ENCODE results near the gene SPC24. TPM values are rescaled to one million over a fixed set of nuclear protein-coding genes. Genes with fewer than 3 reads are reported as not detected.

The SPC24 gene
- total and polyA plus RNA-seq, 9 of the 15 experiments (the other 6 are each of a cell fraction or from before 2014, with no cell fraction given): 18.2 to 154 (median 60.9) TPM

DNA sequence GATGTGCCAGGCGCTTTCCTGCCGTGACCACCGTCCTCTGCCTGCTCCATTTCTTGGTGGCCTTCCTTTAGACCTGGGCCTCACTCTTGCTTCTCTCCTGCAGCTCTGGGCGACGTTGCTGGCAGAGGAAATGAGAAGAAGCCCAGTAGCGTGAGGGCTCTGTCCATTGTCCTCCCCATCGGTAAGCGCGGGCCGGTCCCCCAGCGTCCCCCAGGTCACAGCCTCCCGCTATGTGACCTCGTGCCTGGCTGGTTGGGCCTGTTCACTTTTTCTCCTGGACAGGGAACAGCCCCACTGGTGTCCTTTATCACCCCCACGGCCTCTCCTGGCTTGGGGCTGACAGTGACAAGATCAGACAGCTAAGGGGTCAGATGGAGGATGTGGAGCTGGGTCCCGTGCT, 27.7 kb downstream of the SPC24 start (continued):
- TF ChIP-seq CHD7 (IDR thresholded peaks at IDR 0.05; ENCODE audit: low read depth, low read length): peak; percentile 7
